ENCODE measurements around the gene VSTM1.

Gene VSTM1

GRCh38 chr19:54035215-54036178 lies 28.2 kb downstream of the VSTM1 start:
- peaks cover 15% of the 10 kb centered on the region for H3K27me3 Mint-ChIP-seq
- no peaks in the 10 kb centered on the region for H3K9me3 Mint-ChIP-seq (ENCODE audit: low read depth)
- H3K36me3 Mint-ChIP-seq: no peaks in the 10 kb centered on the region
- no peaks in the 10 kb centered on the region for H3K4me1 Mint-ChIP-seq (ENCODE audit: low read depth)
- H3K4me3 Mint-ChIP-seq: no peak overlapping the region
- no peak overlapping the region for H3K27ac Mint-ChIP-seq

- H3K36me3 Mint-ChIP-seq: peaks cover 2% of the 10 kb centered on the region
- peaks cover 2% of the 10 kb centered on the region for H3K4me1 Mint-ChIP-seq (ENCODE audit: low read depth)
- H3K4me3 Mint-ChIP-seq: no peak overlapping the region
- H3K27ac Mint-ChIP-seq: no peak overlapping the region
- H3K27me3 Mint-ChIP-seq: peaks cover 18% of the 10 kb centered on the region
- no peaks in the 10 kb centered on the region for H3K9me3 Mint-ChIP-seq (ENCODE audit: low read depth)
These were observed 32.7 kb downstream of the VSTM1 start for GRCh38 chr19:54030895-54031586.

- peaks cover 17% of the 10 kb centered on the region for H3K27me3 Mint-ChIP-seq
- H3K4me1 Mint-ChIP-seq (ENCODE audit: low read depth): peaks cover 2% of the 10 kb centered on the region
- H3K36me3 Mint-ChIP-seq: peaks cover 2% of the 10 kb centered on the region
- no peak overlapping the region for H3K27ac Mint-ChIP-seq
- H3K9me3 Mint-ChIP-seq (ENCODE audit: low read depth): no peaks in the 10 kb centered on the region
- no peak overlapping the region for H3K4me3 Mint-ChIP-seq
These were observed 33.7 kb downstream of the VSTM1 start for GRCh38 chr19:54029930-54030490.

DNA sequence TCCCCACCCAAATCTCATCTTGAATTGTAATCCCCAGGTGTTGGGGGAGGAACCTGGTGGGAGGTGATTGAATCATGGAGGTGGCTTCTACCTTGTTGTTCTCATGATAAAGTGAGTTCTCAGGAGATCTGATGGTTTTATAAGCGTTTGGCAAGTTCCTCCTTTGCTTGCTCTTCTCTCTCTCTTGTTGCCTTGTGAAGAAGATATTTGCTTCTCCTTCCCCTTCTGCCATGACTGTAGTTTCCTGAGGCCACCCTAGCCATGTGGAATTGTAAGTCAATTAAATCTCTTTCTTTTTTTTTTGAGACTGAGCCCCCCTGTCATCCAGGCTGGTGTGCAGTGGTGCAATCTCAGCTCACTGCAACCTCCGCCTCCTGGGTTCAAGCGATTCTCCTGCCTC lies 34.4 kb downstream of the VSTM1 start:
- H3K36me3 Mint-ChIP-seq: peaks cover 2% of the 10 kb centered on the region
- H3K9me3 Mint-ChIP-seq (ENCODE audit: low read depth): no peaks in the 10 kb centered on the region

DNA sequence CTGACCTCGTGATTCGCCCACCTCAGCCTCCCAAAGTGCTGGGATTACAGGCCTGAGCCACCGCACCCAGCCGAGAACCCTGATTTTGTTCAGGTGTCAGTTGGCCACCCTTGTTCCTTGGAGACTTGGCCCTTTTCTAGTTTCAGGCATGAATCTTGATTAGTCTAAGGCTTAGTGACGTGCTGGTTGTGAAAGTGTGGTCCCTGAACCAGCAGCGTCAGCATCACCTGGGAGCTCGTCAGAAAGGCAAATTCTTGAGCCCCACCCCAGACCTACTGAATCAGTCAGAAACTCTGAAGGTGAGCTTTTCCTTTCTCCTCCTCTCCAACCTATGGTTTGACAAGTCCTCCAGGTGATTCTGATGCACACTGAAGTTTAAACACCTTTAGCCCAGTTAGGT lies 37.0 kb downstream of the VSTM1 start:
- peaks cover 4% of the 10 kb centered on the region for H3K4me1 Mint-ChIP-seq (ENCODE audit: low read depth)
- no peak overlapping the region for H3K27ac Mint-ChIP-seq
- H3K4me3 Mint-ChIP-seq: no peak overlapping the region
- H3K27me3 Mint-ChIP-seq: peaks cover 26% of the 10 kb centered on the region
- H3K36me3 Mint-ChIP-seq: peaks cover 2% of the 10 kb centered on the region
- no peaks in the 10 kb centered on the region for H3K9me3 Mint-ChIP-seq (ENCODE audit: low read depth)

More for the DNA sequence above, 34.4 kb downstream of the VSTM1 start:
- H3K27me3 Mint-ChIP-seq: peaks cover 17% of the 10 kb centered on the region
- no peak overlapping the region for H3K4me3 Mint-ChIP-seq
- H3K4me1 Mint-ChIP-seq (ENCODE audit: low read depth): peaks cover 2% of the 10 kb centered on the region
- H3K27ac Mint-ChIP-seq: no peak overlapping the region

DNA sequence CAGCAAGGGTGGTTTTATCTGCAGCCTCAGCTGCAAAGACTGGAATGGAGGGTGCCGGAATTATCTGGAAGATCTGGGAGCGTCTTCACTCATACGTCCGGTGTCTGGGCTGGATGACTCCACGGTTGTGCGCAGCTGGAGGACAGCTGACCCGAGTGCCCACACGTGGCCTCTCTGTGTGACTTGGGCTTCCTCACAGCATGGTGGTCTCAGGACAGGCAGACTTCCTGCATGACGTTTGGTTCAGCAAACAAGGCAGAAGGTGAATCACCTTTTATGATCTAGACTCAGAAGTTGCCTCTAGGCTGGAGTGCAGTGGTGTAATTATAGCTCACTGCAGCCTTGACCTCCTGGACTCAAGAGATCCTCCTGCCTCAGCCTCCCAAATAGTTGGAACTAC lies 39.0 kb downstream of the VSTM1 start:
- Mint-ChIP-seq H3K27ac (no peak overlapping the region), H3K9me3 (ENCODE audit: low read depth) (no peaks in the 10 kb centered on the region), H3K4me3 (no peak overlapping the region), H3K27me3 (peaks cover 23% of the 10 kb centered on the region), H3K36me3 (no peaks in the 10 kb centered on the region), H3K4me1 (ENCODE audit: low read depth) (peaks cover 2% of the 10 kb centered on the region)

GRCh38 chr19:54023191-54023590 lies 40.5 kb downstream of the VSTM1 start:
- Mint-ChIP-seq H3K9me3 (ENCODE audit: low read depth) (no peaks in the 10 kb centered on the region), H3K36me3 (no peaks in the 10 kb centered on the region), H3K4me1 (ENCODE audit: low read depth) (peaks cover 2% of the 10 kb centered on the region), H3K27ac (no peak overlapping the region), H3K4me3 (no peak overlapping the region), H3K27me3 (peaks cover 18% of the 10 kb centered on the region)

DNA sequence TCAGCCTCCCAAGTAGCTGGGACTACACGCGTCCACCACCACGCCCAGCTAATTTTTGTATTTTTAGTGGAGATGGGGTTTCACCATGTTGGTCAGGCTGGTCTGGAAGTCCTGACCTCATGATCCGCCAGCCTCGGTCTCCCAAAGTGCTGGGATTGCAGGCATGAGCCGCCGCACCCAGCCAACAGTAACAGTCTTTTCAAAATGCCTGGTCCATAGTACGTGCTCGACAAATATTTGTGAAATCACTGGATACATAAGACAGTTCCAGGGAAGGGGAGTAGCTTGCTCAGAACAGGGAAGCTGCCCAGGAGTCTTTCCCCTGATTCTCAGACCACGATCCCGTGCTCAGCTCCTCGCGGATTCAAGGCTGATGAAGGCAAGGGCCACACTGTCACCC lies 41.8 kb downstream of the VSTM1 start:
- Mint-ChIP-seq H3K4me3 (no peak overlapping the region), H3K36me3 (no peaks in the 10 kb centered on the region), H3K9me3 (ENCODE audit: low read depth) (no peaks in the 10 kb centered on the region), H3K27ac (no peak overlapping the region), H3K4me1 (ENCODE audit: low read depth) (peaks cover 2% of the 10 kb centered on the region), H3K27me3 (peaks cover 22% of the 10 kb centered on the region)

GRCh38 chr19:54021363-54021762 lies 42.3 kb downstream of the VSTM1 start:
- no peak overlapping the region for H3K27ac Mint-ChIP-seq
- H3K27me3 Mint-ChIP-seq: peaks cover 22% of the 10 kb centered on the region
- H3K4me3 Mint-ChIP-seq: no peak overlapping the region
- H3K36me3 Mint-ChIP-seq: no peaks in the 10 kb centered on the region
- peaks cover 2% of the 10 kb centered on the region for H3K4me1 Mint-ChIP-seq (ENCODE audit: low read depth)
- H3K9me3 Mint-ChIP-seq (ENCODE audit: low read depth): no peaks in the 10 kb centered on the region

DNA sequence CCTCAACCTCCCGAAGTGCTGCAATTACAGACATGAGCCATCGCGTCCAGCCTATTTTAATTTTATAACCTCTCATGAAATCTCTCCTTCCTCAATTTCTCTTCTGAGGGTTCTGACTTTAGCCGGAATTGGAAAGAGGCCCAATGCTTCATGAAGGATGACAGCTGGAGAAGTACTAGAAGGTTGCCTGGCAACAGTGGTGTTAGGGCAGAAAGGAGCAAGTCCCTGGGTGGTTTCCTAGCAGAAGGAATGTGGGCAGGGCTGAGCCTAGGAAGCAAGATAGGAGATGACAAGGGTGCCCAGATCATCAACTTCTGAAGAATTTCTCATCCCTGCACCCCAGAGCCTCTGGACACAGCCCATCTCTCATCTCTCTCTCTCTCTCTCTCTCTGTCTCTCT lies 46.4 kb downstream of the VSTM1 start:
- Mint-ChIP-seq H3K27me3 (peaks cover 24% of the 10 kb centered on the region), H3K4me1 (ENCODE audit: low read depth) (no peaks in the 10 kb centered on the region), H3K9me3 (ENCODE audit: low read depth) (no peaks in the 10 kb centered on the region), H3K27ac (no peak overlapping the region), H3K4me3 (no peak overlapping the region), H3K36me3 (no peaks in the 10 kb centered on the region)

DNA sequence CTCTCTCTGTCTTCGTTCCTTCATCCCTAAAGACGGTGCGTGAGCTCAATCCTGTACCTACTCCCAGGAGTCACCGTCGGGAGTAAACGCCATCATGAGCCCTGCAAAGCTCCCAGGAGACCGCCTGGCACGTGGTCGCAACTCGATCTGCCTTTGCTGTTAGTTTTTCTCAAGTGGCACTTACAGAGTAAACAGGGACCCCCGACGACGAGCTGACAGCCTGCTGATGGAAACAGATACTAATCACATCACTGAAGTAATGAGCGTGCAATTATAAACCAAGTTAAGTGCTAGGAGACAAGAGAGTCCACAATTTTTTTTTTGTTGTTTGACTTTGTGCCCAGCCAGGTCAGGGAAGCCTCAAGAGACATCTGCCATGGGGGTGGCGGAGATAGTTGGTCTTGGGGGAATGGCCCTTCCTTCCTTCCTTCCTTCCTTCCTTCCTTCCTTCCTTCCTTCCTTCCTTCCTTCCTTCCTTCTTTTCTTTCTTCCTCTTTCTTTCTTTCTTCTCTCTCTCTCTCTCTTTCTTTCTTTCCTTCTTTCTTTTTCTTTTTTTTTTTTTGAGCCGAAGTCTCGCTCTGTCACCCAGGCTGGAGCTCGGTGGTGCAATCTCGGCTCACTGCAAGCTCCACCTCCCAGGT lies 48.7 kb downstream of the VSTM1 start:
- Mint-ChIP-seq H3K9me3 (ENCODE audit: low read depth) (no peaks in the 10 kb centered on the region), H3K4me3 (no peak overlapping the region), H3K36me3 (no peaks in the 10 kb centered on the region), H3K4me1 (ENCODE audit: low read depth) (no peaks in the 10 kb centered on the region), H3K27me3 (peaks cover 20% of the 10 kb centered on the region), H3K27ac (no peak overlapping the region)

- H3K9me3 Mint-ChIP-seq (ENCODE audit: low read depth): no peaks in the 10 kb centered on the region
- H3K4me3 Mint-ChIP-seq: no peak overlapping the region
- no peaks in the 10 kb centered on the region for H3K36me3 Mint-ChIP-seq
- no peak overlapping the region for H3K27ac Mint-ChIP-seq
- no peaks in the 10 kb centered on the region for H3K4me1 Mint-ChIP-seq (ENCODE audit: low read depth)
- H3K27me3 Mint-ChIP-seq: peaks cover 20% of the 10 kb centered on the region
These were observed 49.8 kb downstream of the VSTM1 start for GRCh38 chr19:54013866-54014265.

DNA sequence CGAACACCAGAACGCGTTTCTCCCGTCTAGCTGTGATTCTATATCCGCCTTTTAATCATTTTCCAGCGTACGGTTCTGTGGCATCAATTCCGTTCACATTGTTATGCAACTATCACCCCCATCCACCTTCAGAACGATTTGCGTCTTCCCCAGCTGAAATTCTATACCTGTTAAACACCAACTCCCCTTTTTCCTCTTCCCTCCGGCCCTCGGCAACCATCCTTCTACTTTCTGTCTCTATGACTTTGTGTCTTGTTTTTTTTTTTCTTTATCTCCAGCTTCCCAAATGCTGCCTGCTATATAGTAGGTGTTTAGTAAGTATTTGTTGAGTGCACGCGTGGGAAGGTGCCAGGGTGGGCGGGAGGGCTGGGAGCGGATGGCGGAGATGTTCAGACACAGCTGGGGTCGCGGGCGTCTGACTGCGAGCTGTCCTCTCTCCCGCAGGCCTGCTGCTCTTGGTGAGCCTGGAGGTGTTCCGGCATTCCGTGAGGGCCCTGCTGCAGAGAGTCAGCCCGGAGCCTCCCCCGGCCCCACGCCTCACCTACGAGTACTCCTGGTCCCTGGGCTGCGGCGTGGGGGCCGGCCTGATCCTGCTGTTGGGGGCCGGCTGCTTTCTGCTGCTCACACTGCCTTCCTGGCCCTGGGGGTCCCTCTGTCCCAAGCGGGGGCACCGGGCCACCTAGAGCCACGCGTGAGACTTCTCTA lies 52.0 kb downstream of the VSTM1 start:
- H3K36me3 Mint-ChIP-seq: no peaks in the 10 kb centered on the region
- H3K9me3 Mint-ChIP-seq (ENCODE audit: low read depth): no peaks in the 10 kb centered on the region
- H3K27ac Mint-ChIP-seq: no peak overlapping the region
- H3K4me3 Mint-ChIP-seq: no peak overlapping the region
- peaks cover 25% of the 10 kb centered on the region for H3K27me3 Mint-ChIP-seq
- H3K4me1 Mint-ChIP-seq (ENCODE audit: low read depth): no peaks in the 10 kb centered on the region

GRCh38 chr19:54010474-54010873 lies 53.2 kb downstream of the VSTM1 start:
- Mint-ChIP-seq H3K4me1 (ENCODE audit: low read depth) (no peaks in the 10 kb centered on the region), H3K36me3 (no peaks in the 10 kb centered on the region), H3K9me3 (ENCODE audit: low read depth) (no peaks in the 10 kb centered on the region), H3K27me3 (peaks cover 23% of the 10 kb centered on the region), H3K4me3 (no peak overlapping the region), H3K27ac (no peak overlapping the region)
